Measurements from ENCODE around the gene TEX19. TPM values are rescaled to one million over a fixed set of nuclear protein-coding genes. Genes with fewer than 3 reads are reported as not detected.

Gene TEX19
- not detected for total RNA-seq

- DNase-seq (ENCODE audit: low spot score) (no peak), ATAC-seq (no peak)
Measured at GRCh38 chr17:82358465-82359350, at the start of gene TEX19. TSS of gene TEX19 (plus strand) at chr17:82359247. CDS start at chr17:82362151, 2,904 bp downstream.

- peak; percentile 80 for ATAC-seq
Measured at GRCh38 chr17:82309656-82310570, 49.1 kb upstream of the TEX19 start.

GRCh38 chr17:82310877-82311276, 48.2 kb upstream of the TEX19 start:
- ATAC-seq (no peak), DNase-seq (ENCODE audit: low spot score) (no peak)

More at GRCh38 chr17:82309656-82310570, 49.1 kb upstream of the TEX19 start:
- DNase-seq (ENCODE audit: low spot score) = no peak

DNA sequence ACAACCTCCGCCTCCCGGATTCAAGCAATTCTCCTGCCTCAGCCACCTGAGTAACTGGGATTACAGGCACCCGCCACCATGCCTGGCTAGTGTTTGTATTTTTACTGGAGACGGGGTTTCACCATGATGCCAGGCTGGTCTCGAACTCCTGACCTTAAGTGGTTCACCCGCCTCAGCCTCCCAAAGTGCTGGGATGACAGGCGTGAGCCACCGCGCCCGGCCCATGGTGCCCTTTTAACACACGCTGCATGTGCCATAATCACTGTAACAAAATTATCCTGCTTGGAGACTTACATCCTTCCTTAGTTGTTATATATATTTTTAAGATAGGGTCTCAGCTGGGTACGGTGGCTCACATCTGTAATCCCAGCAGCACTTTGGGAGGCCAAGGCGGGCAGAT, 47.1 kb upstream of the TEX19 start:
- ATAC-seq (no peak), DNase-seq (ENCODE audit: low spot score) (no peak)

GRCh38 chr17:82313195-82314011, 45.6 kb upstream of the TEX19 start:
- DNase-seq (ENCODE audit: low spot score) (no peak), ATAC-seq (no peak)

DNA sequence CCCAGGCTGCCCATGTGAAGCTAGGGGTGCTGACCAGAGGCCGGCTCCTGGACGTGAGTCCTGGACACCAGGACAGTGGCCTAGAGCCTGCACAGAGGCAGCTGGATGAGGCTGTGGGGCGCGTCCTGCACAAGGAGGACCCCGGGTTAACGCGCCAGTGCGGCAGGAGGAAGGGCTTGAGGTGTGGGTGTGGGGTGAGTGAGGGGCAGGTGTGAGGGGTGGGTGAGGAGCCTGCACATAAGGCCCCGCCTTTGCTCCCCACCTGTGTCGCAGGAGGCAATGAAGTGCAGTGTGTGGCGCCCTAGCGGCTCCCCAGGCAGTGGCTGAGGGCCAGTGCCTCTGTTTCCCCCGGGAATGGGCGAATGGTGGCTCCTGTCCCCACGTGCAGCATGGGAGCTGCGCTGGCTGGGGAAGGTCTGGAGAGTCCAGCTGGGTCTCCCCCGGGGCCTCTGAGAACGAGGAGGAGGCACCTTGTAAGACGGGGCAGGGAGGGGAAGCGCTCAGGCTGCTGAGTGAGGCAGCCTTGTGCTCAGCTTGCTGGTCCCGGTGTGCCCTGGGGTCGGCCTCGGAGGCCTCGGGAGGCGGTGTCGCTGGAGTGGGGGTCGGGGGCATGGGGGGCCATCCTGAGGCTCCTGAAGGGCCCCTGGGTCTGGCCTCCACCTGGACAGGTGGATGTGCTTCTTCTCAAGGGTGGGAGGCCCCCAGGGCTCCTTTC, 44.9 kb upstream of the TEX19 start:
- ATAC-seq = no peak
- no peak for DNase-seq (ENCODE audit: low spot score)

DNA sequence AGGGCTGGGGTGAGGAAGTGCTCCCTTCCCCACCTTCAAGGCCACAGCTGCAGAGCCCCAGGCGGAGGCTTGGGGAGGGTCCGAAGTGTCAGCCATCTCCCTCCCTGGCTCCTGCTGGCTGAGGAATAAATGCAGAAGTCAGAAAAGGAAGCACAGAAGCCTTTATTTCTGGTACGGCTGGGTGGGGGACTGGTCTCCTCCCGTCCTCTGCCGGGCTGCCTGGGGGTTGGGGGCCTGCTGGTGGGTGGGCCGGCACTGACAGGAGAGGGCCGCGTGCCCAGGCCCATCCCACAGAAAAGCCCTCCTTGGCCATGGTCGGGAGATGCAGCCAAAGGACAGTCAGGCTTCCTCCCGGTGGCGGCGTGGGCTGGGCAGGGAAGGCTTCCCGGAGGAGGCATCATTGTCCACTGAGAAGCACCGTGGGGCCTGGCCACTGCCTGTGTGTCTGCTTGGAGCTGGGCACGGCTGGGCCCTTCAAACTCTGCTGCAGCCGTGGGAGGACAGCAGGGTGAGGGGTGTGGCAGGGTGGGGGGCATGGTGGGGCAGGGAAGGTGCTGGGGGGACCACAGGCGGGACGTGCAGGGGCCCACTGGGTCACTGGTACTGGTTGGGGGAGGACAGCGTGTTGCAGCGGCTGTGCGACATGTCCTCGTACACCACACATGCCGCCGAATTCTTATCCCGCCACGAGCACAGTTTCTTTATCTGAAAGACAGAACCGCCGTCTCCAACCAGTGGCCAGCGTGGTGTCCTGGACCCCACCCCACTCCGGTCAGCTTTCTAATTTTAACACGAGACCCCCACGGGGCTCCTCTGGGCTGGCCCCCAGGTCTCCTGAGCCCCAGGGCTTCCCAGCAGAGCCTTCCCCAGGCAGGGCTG, 44.1 kb upstream of the TEX19 start:
- DNase-seq (ENCODE audit: low spot score) (no peak), ATAC-seq (no peak)

- DNase-seq (ENCODE audit: low spot score) (no peak), ATAC-seq (peak; percentile 69)
Measured at GRCh38 chr17:82315703-82316358, 43.2 kb upstream of the TEX19 start.

DNA sequence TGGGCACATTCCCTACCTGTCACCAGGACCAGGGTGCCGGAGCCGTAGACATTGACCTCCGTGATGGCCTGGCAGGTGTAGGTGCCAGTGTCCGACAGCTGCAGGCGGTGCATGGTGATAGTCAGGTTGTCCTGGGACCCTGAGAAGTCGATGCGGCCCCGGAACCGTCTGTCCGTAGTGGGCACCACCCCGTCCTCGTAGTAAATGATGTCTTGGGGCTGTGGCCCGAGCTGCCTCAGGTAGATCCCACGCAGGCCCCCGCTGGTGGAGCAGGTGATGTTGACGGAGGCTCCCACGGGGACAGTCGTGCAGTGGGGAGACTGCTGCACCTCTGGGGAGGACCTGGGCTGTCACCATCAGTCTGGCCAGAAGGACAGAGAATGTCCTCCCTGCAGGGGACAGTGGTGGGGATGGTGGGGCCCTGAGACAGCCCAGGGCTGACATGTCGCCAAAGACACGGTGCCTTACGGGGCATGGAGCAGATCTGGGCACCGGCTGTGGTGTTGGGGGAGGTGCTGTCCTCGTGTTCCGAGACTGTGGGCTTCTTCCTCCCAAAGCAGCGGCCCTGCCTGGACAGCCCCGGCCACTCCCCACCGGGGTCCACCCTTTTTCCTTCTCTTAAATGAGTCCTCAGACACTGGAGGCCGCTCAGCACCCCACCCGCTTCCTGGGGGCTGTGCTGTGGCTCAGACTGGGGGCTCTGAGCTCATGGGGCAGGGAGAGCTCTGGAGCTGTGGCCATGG, 42.2 kb upstream of the TEX19 start:
- no peak for DNase-seq (ENCODE audit: low spot score)
- ATAC-seq = no peak

DNA sequence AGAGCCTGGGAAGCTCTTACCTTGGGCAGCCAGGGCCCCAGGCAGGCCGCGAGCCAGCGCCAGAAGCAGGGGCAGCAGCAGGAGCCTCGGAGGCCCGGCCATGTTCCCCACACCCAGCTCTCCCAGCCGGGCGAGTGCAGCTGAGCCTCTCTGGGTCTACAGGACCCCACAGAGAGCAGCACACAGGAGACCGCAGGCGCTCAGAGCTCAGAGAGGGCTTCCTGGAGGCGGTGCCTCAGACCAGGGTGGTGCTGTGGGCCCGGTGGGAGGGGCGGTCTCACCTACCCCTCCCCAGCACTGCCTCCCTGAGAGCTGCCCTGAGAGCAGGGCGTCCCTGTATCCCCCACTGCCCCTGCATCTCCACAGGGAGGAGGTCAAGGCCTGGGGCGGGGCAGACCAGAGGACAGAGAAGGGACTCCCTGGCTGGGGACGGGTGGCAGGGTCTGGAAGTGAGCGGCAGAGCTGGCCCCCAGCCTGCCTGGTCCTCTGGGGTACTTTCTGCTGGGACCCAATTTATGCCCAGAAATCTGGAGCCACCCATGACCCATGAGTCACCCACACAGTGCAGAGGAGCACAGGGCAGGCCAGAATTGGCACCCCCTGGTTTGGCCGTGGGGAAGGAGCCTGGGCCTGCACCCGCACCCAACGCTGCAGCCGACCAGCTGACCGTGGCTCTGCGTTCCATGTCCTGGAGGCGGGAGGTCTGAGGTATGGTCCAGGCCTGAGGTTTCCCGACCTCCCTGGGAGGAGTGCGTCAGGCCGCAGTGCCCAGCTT, 41.5 kb upstream of the TEX19 start, which contains the start of gene CD7:
Gene CD7, minus strand, starts transcription at position 215 of the 775 bp plus-strand sequence. Its CDS starts 113 bp downstream, at position 102.
- DNase-seq (ENCODE audit: low spot score) = no peak
- ATAC-seq = no peak

GRCh38 chr17:82318169-82318498, 40.9 kb upstream of the TEX19 start:
- ATAC-seq (no peak), DNase-seq (ENCODE audit: low spot score) (no peak)

DNA sequence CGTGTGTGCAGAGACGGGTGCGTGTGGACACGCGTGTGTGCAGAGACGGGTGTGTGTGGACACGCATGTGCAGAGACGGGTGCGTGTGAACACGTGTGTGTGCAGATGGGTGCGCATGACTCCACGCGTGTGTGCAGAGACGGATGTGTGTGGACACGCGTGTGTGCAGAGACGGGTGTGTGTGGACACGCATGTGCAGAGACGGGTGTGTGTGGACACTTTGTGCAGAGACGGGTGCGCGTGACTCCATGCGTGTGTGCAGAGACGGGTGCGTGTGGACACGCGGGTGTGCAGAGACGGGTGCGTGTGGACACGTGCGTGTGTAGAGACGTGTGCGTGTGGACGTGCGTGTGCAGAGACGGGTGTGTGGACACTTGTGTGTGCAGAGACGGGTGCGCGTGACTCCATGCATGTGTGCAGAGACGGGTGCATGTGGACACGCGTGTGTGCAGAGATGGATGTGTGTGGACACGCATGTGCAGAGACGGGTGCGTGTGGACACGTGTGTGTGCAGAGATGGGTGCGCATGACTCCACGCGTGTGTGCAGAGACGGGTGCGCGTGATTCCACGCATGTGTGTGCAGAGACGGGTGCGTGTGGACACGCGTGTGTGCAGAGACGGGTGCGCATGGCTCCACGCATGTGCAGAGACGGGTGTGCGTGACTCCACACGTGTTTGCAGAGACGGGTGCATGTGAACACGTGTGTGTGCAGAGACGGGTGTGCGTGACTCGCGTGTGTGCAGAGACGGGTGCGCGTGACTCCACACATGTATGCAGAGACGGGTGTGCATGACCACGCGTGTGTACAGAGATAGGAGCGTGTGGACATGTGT, 40.1 kb upstream of the TEX19 start:
- ATAC-seq = no peak
- DNase-seq (ENCODE audit: low spot score) = no peak

- ATAC-seq (no peak), DNase-seq (ENCODE audit: low spot score) (no peak)
Measured at GRCh38 chr17:82319619-82320062, 39.4 kb upstream of the TEX19 start.

DNA sequence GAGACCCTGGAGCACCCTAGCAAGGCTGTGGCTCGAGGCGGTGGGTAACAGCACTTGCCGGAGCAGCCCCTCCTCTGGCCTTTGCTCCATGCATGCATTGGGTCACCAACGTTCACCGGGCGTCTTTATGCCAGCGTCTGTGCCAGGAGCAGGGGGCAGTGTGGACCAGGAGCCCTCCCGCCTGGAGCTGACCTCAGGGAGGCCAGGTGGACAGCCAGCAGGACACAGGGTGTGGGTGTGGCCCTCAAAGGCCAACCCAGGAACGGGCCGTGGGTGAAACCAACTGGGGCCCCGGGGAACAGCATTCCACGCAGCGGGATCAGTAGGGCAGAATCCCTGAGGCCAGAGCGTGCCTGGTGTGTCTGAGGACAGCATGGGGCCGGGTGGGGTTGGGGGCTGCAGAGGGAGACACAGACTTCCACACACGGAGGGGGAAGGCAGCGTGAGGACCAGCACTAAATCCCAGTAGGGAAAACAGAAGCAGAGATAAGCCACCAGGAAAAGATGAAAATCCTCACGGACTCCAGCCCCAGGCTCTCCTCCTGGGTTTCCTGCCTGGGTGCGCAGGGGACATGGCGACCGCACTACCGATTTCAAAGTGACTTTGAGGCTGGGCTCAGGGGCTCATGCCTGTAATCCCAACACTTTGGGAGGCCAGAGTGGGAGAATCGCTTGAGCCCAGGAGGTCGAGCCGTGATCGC, 38.8 kb upstream of the TEX19 start:
- ATAC-seq (peak; percentile 34), DNase-seq (ENCODE audit: low spot score) (no peak)
